Astrocyte (in vitro differentiated cells and primary cell): ENCODE measurements around the gene CTSK.

Experiments used
- EZH2 ChIP-seq: IDR thresholded peaks from 2 replicates; pipeline ENCODE4 v1.6.1; 2012; ENCODE audit warnings: mild to moderate bottlenecking, low read length, inconsistent platforms; ENCODE audit not compliant: insufficient read depth
- TF ChIP-seq, protein P1 (sequence below): IDR thresholded peaks from 2 replicates; pipeline ENCODE4 v1.5.1; 2011; ENCODE audit warnings: low read depth, mild to moderate bottlenecking, inconsistent platforms, low read length, moderate library complexity; ENCODE audit not compliant: insufficient read depth

- TF ChIP-seq, protein P1, sequence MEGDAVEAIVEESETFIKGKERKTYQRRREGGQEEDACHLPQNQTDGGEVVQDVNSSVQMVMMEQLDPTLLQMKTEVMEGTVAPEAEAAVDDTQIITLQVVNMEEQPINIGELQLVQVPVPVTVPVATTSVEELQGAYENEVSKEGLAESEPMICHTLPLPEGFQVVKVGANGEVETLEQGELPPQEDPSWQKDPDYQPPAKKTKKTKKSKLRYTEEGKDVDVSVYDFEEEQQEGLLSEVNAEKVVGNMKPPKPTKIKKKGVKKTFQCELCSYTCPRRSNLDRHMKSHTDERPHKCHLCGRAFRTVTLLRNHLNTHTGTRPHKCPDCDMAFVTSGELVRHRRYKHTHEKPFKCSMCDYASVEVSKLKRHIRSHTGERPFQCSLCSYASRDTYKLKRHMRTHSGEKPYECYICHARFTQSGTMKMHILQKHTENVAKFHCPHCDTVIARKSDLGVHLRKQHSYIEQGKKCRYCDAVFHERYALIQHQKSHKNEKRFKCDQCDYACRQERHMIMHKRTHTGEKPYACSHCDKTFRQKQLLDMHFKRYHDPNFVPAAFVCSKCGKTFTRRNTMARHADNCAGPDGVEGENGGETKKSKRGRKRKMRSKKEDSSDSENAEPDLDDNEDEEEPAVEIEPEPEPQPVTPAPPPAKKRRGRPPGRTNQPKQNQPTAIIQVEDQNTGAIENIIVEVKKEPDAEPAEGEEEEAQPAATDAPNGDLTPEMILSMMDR = no peak
- TF ChIP-seq EZH2 = no peak
These were observed 33.6 kb upstream of the CTSK start for GRCh38 chr1:150841626-150842025.
